ENCODE results near the gene DSC2.

DNA sequence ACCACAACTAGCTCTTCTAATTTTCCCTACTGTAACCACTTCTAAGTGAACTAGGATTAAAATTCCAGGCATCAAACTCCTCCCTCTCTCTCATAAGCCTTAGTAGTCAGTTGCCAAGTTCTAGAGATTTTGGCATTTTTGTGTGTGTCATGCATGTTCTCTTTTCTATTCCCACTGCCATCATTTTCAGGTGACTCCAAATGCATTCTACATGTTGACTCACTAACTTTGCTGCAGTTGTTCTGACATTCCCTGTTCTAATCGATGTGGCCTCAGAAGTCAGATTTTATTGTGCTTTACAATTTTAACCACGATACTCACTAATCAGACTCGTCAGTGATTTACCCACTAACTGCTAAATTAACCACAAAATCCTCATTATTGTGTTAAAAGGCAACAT is 47.1 kb upstream of the DSC2 start:
- no peak for TF ChIP-seq POLR2A (IDR thresholded peaks at IDR 0.05)
- no peak for TF ChIP-seq CTCF (IDR thresholded peaks at IDR 0.05)
